GM19043 (cell line): Measurements from ENCODE around the gene HIBADH.
"Not testable (repeated sequence)": the region's sequence is repeated elsewhere in the genome, so short reads cannot be mapped to it uniquely, and the experiment has no call there.

Source experiments
- ATAC-seq: cut with Tn5 transposase; IDR thresholded peaks from one replicate; pipeline ENCODE4 v1.9.1; 2021; ENCODE audit warnings: low read depth; ENCODE audit not compliant: unreplicated experiment

Gene HIBADH

GRCh38 chr7:27515933-27516332 is 146.8 kb downstream of the HIBADH start:
- ATAC-seq: no peak

- ATAC-seq: no peak
Observed at GRCh38 chr7:27514861-27515260, 147.8 kb downstream of the HIBADH start.

GRCh38 chr7:27513885-27514284 is 148.8 kb downstream of the HIBADH start:
- ATAC-seq: no peak

GRCh38 chr7:27511370-27511769 is 151.3 kb downstream of the HIBADH start:
- not testable (repeated sequence) for ATAC-seq

GRCh38 chr7:27510541-27510940 is 152.1 kb downstream of the HIBADH start:
- ATAC-seq: no peak

- ATAC-seq: not testable (repeated sequence)
Observed at GRCh38 chr7:27501879-27502278, 160.8 kb downstream of the HIBADH start.

- no peak for ATAC-seq
Observed at GRCh38 chr7:27501001-27501400, 161.7 kb downstream of the HIBADH start.

GRCh38 chr7:27492224-27492623 is 170.5 kb downstream of the HIBADH start:
- no peak for ATAC-seq

- no peak for ATAC-seq
Observed at GRCh38 chr7:27491534-27491933, 171.1 kb downstream of the HIBADH start.

- ATAC-seq: no peak
Observed at GRCh38 chr7:27487509-27487908, 175.2 kb downstream of the HIBADH start.

GRCh38 chr7:27484451-27484850 is 178.2 kb downstream of the HIBADH start:
- no peak for ATAC-seq

- no peak for ATAC-seq
Observed at GRCh38 chr7:27482219-27482618, 180.5 kb downstream of the HIBADH start.

GRCh38 chr7:27478556-27478955 is 184.1 kb downstream of the HIBADH start:
- no peak for ATAC-seq

GRCh38 chr7:27478084-27478483 is 184.6 kb downstream of the HIBADH start:
- no peak for ATAC-seq

- ATAC-seq: no peak
Observed at GRCh38 chr7:27476493-27476892, 186.2 kb downstream of the HIBADH start.
